Tibial artery (tissue), 4 donors: Measurements from ENCODE around the gene BICC1.
A peak's percentile ranks its signal among the peaks of the same experiment; 100 is the strongest.

Experiments used
- DNase-seq, 2 donors: peaks; one replicate each; pipeline ENCODE4 v3.0.0-alpha.2; 2019
- H3K27ac ChIP-seq, 2 donors: fragments of 200-600 bp; sonication (generic) in 1 of 2; 1 replicate in 1 of 2; 2 replicates in 1 of 2; pipeline ENCODE4 v1.5.1; 2018 to 2019; ENCODE audit warnings: mild to moderate bottlenecking in 1 of 2
- H3K27me3 ChIP-seq, 2 donors: fragments of 200-600 bp; sonication (generic) in 1 of 2; one replicate each; pipeline versions ENCODE4 v1.5.1 to v1.6.0; 2016 to 2019
- H3K36me3 ChIP-seq, 3 donors: fragments of 200-600 bp; sonication (generic) in 2 of 3; one replicate each; pipeline ENCODE4 v1.5.1; 2016 to 2019; ENCODE audit warnings: mild to moderate bottlenecking in 2 of 3
- H3K4me1 ChIP-seq, 4 donors: fragments of 200-600 bp; sonication (generic) in 2 of 4; 1 replicate in 3 of 4; 2 replicates in 1 of 4; pipeline ENCODE4 v1.5.1; 2016 to 2019
- H3K4me3 ChIP-seq, 2 donors: fragments of 200-600 bp; sonication (generic) in 1 of 2; 1 replicate in 1 of 2; 2 replicates in 1 of 2; pipeline ENCODE4 v1.5.1; 2018 to 2019; ENCODE audit warnings: mild to moderate bottlenecking in 2 of 2
- H3K9me3 ChIP-seq, 3 donors: fragments of 200-600 bp; sonication (generic) in 1 of 3; one replicate each; pipeline ENCODE4 v1.5.1; 2016 to 2019
- intact Hi-C: fragments of 100-400 bp; cut with DNase I; formaldehyde crosslinking; loops from one replicate; pipeline ENCODE4 v1.15.0; 2023; ENCODE audit warnings: low total_unique reads
- TF ChIP-seq, protein P1 (sequence below), 2 experiments: fragments of 200-600 bp in 1 of 2; fragments of 450-650 bp in 1 of 2; IDR thresholded peaks; one replicate each; pipeline ENCODE4 v1.5.1; 2017 to 2019; ENCODE audit warnings: antibody characterized with exemption in 2 of 2, mild to moderate bottlenecking in 1 of 2, moderate library complexity in 1 of 2

BICC1 gene

DNA sequence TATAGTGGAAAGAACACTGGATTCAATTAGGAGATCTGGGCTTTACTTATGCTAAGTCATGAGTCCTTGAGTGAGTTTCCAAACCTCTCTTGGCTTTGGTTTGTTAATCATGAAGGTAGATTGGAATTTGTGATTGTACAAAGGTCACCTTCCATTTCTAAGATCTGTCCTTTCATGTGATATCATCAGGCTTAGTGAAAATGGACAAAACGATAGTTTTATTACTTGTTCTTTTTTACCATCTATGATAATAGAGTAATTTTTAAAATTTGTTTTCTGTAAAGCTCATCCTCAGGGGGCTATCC lies 309.0 kb downstream of the BICC1 start:
- Histone ChIP-seq H3K9me3 (no peaks in the 10 kb centered on the region), H3K4me3 (no peak overlapping the region), H3K36me3 (no peaks in the 10 kb centered on the region), H3K27ac (peak overlapping the region in 1 of 2 donors; percentile 47), H3K27me3 (no peaks in the 10 kb centered on the region), H3K4me1 (peaks cover 0 to 32% (median 14%) of the 10 kb centered on the region in 4 donors)
- intact Hi-C loops = no loop called here
- DNase-seq = no peak
- TF ChIP-seq, protein P1, sequence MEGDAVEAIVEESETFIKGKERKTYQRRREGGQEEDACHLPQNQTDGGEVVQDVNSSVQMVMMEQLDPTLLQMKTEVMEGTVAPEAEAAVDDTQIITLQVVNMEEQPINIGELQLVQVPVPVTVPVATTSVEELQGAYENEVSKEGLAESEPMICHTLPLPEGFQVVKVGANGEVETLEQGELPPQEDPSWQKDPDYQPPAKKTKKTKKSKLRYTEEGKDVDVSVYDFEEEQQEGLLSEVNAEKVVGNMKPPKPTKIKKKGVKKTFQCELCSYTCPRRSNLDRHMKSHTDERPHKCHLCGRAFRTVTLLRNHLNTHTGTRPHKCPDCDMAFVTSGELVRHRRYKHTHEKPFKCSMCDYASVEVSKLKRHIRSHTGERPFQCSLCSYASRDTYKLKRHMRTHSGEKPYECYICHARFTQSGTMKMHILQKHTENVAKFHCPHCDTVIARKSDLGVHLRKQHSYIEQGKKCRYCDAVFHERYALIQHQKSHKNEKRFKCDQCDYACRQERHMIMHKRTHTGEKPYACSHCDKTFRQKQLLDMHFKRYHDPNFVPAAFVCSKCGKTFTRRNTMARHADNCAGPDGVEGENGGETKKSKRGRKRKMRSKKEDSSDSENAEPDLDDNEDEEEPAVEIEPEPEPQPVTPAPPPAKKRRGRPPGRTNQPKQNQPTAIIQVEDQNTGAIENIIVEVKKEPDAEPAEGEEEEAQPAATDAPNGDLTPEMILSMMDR (IDR thresholded peaks at IDR 0.05) = no peak

DNA sequence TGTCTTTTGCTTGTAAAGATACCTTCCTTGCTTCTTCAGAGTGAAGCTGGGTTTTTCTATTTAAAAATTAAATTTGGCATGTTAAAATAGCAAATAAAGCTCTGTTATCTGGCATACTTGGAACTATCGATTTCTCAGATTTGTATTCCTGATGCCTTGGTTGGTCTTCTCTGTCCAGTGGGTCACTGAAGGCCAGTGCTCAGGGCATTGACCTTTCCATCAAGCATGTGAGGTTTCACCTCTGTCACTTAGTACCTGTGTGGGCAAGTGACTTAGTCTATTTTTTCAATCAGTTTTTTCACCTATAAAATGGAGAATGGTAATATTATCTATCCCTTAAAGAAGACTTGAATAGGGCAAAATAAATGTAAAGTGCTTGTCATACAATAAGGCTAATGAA lies 311.3 kb downstream of the BICC1 start:
- TF ChIP-seq, protein P1 (IDR thresholded peaks at IDR 0.05) = no peak
- no peak for DNase-seq
- Histone ChIP-seq H3K27ac (no peak overlapping the region), H3K4me3 (no peak overlapping the region), H3K36me3 (no peaks in the 10 kb centered on the region), H3K27me3 (no peaks in the 10 kb centered on the region), H3K4me1 (peaks cover 0 to 29% (median 12%) of the 10 kb centered on the region in 4 donors), H3K9me3 (no peaks in the 10 kb centered on the region)
- intact Hi-C loops = no loop called here

DNA sequence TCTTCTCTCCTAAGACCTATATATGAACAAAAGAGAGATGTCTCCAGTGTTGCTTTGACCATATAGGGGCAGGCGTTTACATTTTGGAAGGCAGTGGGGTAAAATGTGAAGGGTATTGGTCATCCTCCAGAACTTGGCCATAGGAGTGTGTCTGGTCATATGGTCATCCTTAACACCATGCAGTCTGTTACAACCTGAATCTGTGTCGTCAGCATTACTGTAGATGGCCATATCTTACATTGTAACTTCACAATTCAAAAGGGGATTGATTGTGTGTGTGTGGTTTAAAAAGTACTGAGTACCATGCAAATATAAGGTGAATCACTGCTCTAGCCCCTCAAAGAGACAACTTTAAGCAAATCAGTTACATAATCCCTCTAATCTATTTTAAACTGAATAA lies 311.7 kb downstream of the BICC1 start:
- Histone ChIP-seq H3K9me3 (no peaks in the 10 kb centered on the region), H3K4me1 (peaks cover 0 to 25% (median 12%) of the 10 kb centered on the region in 4 donors), H3K36me3 (no peaks in the 10 kb centered on the region), H3K27ac (no peak overlapping the region), H3K27me3 (no peaks in the 10 kb centered on the region), H3K4me3 (no peak overlapping the region)
- intact Hi-C loops = no loop called here
- DNase-seq = no peak
- TF ChIP-seq, protein P1 (IDR thresholded peaks at IDR 0.05) = no peak

DNA sequence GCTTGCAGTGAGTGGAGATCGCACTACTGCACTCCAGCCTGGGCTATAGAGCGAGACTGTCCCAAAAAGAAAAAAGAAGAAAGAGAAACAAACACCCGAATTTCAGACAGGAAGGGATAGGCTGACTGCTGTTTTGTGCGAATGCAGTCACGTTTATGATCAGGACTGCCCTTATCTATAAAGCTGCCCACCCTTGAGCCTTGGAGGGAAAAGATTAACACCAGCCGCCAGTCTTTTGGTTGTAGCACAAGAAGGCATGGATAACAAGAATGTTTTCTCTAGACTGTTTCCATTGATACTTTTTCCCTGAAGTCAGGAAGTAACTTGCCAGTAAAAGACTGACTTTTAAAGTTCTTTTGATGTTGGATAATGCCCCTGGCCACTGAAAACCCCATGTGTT lies 314.0 kb downstream of the BICC1 start:
- TF ChIP-seq, protein P1 (IDR thresholded peaks at IDR 0.05) = no peak
- Histone ChIP-seq H3K27ac (no peak overlapping the region), H3K4me3 (no peak overlapping the region), H3K27me3 (no peaks in the 10 kb centered on the region), H3K9me3 (no peaks in the 10 kb centered on the region), H3K36me3 (no peaks in the 10 kb centered on the region), H3K4me1 (peaks cover 0 to 4% (median 1%) of the 10 kb centered on the region in 4 donors)
- no peak for DNase-seq
- intact Hi-C loops = no loop called here

DNA sequence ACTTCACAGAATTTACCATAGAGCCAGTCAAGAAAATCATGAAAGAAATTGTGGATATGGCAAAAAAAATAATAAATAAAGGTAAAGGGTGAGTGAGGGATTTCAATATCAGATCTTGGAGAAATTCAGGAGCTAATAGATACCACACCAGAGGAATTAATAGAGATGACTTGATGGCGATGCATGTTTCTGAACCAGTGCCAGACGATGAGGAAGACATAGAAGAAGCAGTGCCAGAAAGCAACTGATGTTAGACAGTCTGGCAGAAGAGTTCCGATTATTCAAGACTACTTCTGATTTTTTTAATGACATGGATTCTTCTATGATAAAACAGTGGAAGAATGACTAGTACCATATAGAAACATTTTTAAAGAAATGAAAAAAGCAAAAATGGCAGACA lies 314.7 kb downstream of the BICC1 start:
- no peaks in the 10 kb centered on the region for H3K9me3 ChIP-seq
- DNase-seq = no peak
- TF ChIP-seq, protein P1 (IDR thresholded peaks at IDR 0.05) = no peak
- no peaks in the 10 kb centered on the region for H3K36me3 ChIP-seq
- intact Hi-C loops = no loop called here
- no peak overlapping the region for H3K27ac ChIP-seq
- H3K4me1 ChIP-seq = no peaks in the 10 kb centered on the region
- no peak overlapping the region for H3K4me3 ChIP-seq
- no peaks in the 10 kb centered on the region for H3K27me3 ChIP-seq

DNA sequence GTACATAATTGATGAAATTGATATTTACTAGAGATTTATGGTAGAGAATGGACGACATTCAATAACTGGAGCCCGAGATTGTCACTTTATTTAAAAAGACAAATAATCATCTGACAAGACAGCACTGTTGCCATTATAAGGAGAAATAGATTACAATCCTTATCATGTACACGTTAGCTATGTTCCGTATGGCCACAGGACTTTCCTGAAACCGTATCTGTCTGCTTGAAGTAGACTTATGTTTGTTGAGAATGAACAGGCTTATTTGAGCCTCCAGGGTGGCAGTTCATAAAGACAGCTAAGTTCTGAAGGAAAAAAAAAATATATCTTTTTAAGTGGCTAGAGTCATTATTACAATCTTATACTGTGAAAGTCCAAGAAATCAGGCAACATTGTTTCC lies 317.2 kb downstream of the BICC1 start:
- TF ChIP-seq, protein P1 (IDR thresholded peaks at IDR 0.05) = no peak
- Histone ChIP-seq H3K9me3 (no peaks in the 10 kb centered on the region), H3K4me1 (peaks cover 0 to 12% (median 0%) of the 10 kb centered on the region in 4 donors), H3K27ac (no peak overlapping the region), H3K36me3 (no peaks in the 10 kb centered on the region), H3K27me3 (no peaks in the 10 kb centered on the region), H3K4me3 (no peak overlapping the region)
- no peak for DNase-seq
- intact Hi-C loops = no loop called here
